ELR (cell line): ENCODE measurements around the gene RPL22L1.
A peak's percentile ranks its signal among the peaks of the same experiment; 100 is the strongest.
"Not testable (repeated sequence)": the region's sequence is repeated elsewhere in the genome, so short reads cannot be mapped to it uniquely, and the experiment has no call there.

ENCODE experiments used
- DNase-seq: peaks from one replicate; pipeline ENCODE4 v3.0.0-alpha.2; 2015; ENCODE audit warnings: low read depth

Gene RPL22L1

DNA sequence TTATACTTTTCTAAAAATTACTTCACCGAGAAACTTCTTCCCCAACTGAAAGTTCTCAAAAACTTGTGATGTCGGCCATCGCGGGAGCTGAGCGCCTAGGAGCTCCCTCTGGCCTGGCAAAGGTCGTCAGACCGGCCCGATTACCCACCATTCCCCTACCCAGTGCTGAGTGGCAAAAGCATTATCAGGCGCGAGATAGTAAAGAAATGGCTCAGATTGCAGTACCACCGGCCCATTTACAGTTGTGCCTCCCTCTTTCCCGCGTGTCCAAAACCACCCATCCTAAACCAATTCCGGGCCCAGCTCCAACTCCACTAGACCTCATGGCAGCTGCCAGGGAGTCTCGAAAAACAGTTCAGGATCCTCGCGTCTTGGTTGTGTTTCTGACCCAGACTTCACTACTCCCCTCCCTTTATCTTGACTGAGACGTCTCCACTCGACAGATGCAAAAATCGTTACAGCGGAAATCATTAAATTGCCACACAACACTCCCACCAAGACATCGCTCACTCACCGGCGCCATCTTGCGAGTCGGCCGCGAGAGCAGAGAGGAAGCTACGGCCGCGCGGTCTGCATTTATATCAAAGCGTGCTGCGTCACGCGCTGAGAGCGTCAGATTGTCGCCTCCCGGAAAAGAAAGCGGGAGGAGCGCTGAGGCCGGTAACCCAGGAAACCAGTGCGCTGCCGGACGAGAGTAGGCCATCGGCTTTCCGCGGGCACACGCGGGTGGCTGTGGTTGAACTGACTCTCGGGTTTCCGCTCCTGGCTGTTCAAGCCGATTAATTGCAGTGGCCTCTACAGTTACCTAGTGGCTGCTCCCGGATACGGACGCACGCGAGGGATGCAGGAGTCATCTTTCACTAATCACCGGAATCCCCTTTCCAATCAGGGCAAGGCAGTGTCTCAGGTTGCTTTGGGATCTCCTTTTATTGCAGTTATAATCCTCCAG is at the start of gene RPL22L1:
Gene RPL22L1 (minus strand): TSS at position 551 of the 949 bp plus-strand sequence. CDS start 28 bp downstream, at position 523.
- peak; percentile 99 for DNase-seq

- DNase-seq: no peak
Measured at GRCh38 chr3:170918715-170919114, 48.7 kb upstream of the RPL22L1 start.

GRCh38 chr3:170914690-170915089 is 44.7 kb upstream of the RPL22L1 start:
- DNase-seq: no peak

DNA sequence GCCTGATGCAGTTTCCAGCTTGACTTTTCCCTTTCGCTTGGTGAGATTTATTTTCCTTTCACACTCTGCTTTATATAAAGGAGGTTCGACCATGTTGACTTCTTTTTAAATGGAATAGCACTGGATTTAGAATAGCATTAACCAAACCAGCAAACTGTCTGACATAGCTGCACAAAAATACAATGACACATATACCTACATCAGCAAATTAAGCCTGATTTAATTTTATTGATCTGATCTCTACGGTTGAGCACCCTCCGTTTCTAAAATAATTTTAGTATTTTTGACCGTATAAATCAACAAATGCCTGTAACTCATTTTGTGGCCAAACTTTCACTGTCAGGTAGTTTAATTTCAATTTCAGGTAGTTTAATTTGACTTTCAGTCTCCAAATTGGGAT is 44.2 kb upstream of the RPL22L1 start:
- DNase-seq: no peak

DNA sequence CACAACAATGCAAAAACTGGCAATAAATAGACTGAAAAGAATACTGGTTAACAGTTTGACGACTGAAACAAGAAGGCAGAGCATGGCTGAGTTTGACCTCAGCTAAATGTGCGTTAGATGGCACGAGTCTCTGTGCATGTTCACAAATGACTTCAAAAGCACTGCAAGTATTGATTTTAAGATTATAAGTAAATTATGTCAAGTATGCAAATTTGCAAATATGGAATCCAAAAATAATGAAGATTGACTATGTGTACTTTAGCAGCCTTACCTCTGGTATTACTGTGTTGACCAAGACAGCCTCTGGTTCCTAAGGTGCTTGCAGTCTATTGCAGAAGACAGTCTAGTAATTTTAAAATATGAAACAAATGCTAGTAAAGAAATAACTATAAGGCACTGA is 41.1 kb upstream of the RPL22L1 start:
- DNase-seq: no peak

GRCh38 chr3:170910542-170910941 is 40.5 kb upstream of the RPL22L1 start:
- peak; percentile 53 for DNase-seq

GRCh38 chr3:170909129-170909903 is 39.3 kb upstream of the RPL22L1 start:
- DNase-seq: peak; percentile 98

DNA sequence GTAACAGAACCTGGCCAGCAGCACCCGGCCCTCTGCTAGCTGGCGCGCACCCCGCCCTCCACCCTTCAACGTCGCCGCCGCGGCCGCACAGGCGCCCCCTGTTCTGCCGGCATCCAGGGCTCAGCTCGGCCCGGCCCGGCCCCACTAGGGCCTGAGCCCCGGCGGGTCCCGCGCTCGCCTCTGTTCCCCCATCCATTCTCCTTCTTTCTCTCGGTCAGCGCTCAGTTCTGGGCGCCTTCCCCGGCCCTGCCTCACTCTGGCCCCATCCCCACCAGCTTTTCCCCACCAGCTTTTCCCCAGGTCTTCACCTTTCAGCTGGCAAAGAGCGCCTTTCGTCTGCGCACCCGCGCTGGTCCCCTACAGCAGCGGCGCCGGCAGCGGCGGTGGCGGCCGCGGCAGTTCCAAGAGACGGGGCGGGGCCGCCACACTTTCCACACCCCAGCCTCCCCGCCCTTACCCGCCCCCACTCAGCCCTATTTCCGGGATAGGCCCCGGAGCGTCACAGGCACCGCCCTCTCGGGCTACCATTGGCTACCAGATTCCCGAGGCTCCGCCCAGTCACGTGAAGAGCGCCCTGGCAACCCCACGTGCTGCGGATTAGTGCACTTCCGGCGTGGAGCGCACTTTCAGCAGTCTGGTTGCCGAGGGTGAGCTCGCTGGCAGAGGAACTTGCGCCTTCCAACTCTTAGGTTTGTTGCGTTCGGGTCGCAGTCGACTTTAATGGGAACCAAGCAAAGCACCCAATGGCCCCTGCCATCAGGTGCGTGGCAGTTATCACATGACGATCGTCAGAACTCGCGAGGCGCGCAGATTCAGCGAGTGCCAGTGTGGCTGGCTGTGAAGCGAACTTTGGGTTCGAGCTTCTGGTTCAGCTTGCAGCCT is 38.5 kb upstream of the RPL22L1 start, which contains the start of gene EIF5A2:
Gene EIF5A2 (minus strand): TSS at position 403 of the 882 bp plus-strand sequence. CDS start 831 bp downstream, outside the sequence.
- peak; percentile 97 for DNase-seq

- DNase-seq: peak; percentile 43
Measured at GRCh38 chr3:170907637-170908234, 37.7 kb upstream of the RPL22L1 start.

DNA sequence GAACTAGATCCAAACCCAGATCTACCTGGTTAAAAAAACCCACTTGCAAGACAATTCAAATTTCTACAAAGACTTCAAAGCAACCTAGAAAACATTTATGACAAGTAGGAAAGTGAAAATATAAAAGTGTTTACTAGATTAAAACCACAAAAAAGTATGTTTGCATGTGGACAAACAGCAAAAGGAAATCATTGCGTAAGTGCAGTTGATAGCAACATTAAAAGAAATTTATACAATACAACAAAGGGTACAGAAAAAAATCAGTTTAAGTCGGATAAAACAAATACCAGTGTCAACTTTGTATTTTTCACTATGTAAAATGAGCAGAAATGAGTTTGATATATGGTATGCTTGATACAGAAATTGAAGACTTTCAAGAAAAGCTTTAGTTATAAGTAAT is 35.9 kb upstream of the RPL22L1 start:
- peak; percentile 6 for DNase-seq

DNA sequence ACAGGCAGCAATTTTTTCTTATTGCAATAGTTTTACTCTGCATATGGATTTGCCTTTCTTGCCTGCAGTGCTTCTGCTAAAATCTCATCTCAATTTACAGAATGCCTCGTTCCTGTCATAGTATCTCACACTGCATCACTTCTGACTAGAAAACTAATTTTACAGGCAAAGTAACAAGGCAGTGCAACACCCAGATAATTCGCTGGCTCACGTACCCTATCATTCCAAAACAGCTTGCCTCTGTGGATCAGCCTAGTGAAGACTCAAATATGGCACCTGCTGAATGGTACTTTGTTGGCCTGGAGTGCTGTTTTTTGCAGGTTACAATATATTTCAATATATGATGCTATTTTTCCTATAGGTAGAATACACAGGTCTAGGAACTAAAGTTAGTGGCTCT is 33.1 kb upstream of the RPL22L1 start:
- DNase-seq: no peak

- DNase-seq: no peak
Measured at GRCh38 chr3:170899455-170899854, 29.5 kb upstream of the RPL22L1 start.

GRCh38 chr3:170897978-170898377 is 28.0 kb upstream of the RPL22L1 start:
- DNase-seq: no peak

DNA sequence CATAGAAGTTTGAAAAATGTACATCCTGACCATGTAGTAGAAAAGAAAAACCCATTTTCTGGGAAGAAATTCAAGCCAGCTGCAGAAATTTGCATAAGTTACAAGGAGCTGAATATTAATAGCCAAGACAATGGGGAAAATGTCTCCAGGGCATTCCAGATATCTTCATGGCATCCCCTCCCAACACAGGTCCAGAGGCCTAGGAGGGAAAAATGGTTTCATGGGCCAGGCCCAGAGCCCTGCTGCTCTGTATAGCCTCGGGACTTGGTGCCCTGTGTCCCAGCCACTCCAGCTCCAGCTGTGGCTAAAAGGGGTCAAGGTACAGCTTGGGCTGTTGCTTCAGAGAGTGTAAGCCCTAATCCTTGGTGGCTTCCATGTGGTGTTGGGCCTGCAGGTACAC is 27.2 kb upstream of the RPL22L1 start:
- DNase-seq: not testable (repeated sequence)

DNA sequence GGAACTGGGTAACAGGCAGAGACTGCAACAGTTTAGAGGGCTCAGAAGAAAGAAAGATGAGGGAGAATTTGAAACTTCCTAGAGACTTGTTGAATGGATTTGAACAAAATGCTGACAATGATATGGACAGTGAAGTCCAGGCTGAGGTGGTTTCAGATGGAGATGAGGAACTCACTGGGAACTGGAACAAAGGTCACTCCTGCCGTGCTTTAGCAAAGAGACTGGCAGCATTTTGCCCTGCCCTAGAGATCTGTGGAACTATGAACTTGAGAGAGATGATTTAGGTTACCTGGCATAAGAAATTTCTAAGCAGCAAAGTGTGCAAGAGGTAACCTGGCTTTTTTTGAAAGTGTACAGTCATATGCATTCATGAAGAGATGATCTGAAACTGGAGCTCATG is 26.8 kb upstream of the RPL22L1 start:
- no peak for DNase-seq

GRCh38 chr3:170896333-170896732 is 26.3 kb upstream of the RPL22L1 start:
- not testable (repeated sequence) for DNase-seq

GRCh38 chr3:170893895-170894294 is 23.9 kb upstream of the RPL22L1 start:
- DNase-seq: no peak

- no peak for DNase-seq
Measured at GRCh38 chr3:170889630-170890029, 19.6 kb upstream of the RPL22L1 start.

DNA sequence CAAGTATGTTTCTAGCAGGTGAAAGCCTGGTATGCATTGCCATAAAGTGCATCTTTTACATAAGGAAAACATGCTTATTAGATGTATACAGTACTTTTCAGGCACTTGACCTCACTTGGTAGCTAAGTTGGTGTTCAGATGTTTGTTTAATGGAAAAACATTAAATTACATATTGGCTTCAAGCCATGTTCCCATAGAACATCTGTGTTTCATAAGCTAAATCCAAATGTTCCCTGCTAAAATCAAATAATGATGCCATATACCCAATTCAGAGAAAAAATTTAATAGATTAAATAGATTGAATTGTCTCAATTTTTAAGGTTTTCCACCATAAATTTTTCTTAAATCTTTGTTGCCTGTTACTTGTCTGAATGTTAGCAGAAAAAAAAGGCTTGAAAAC is 19.1 kb upstream of the RPL22L1 start:
- DNase-seq: no peak

- DNase-seq: not testable (repeated sequence)
Measured at GRCh38 chr3:170884109-170884930, 14.3 kb upstream of the RPL22L1 start.
